Measurements from ENCODE around the gene TM2D3. TPM values are rescaled to one million over a fixed set of nuclear protein-coding genes. Genes with fewer than 3 reads are reported as not detected.

The TM2D3 gene
- total RNA-seq, 2 experiments from 2014 or later: 43.2 to 51.6 TPM

GRCh38 chr15:101600035-101600434 lies 52.1 kb downstream of the TM2D3 start:
- no peak overlapping the region for H3K27ac Mint-ChIP-seq
- H3K4me3 Mint-ChIP-seq: no peak overlapping the region
- peaks cover 35% of the 10 kb centered on the region for H3K27me3 Mint-ChIP-seq
- DNase-seq (no peak), ATAC-seq (no peak)
- peaks cover 4% of the 10 kb centered on the region for H3K9me3 Mint-ChIP-seq (ENCODE audit: low read depth)
- CTCF ChIA-PET: no interaction called here
- H3K36me3 Mint-ChIP-seq: no peaks in the 10 kb centered on the region
- H3K4me1 Mint-ChIP-seq: no peaks in the 10 kb centered on the region

- no peak for DNase-seq
- Mint-ChIP-seq H3K9me3 (ENCODE audit: low read depth) (peaks cover 4% of the 10 kb centered on the region), H3K27me3 (peaks cover 40% of the 10 kb centered on the region), H3K36me3 (no peaks in the 10 kb centered on the region), H3K4me1 (no peaks in the 10 kb centered on the region), H3K4me3 (no peak overlapping the region), H3K27ac (no peak overlapping the region)
- CTCF ChIA-PET: no interaction called here
- ATAC-seq: no peak
Observed at GRCh38 chr15:101599091-101599490, 53.1 kb downstream of the TM2D3 start.

- Mint-ChIP-seq H3K27me3 (peaks cover 48% of the 10 kb centered on the region), H3K36me3 (no peaks in the 10 kb centered on the region), H3K27ac (no peak overlapping the region), H3K4me3 (no peak overlapping the region), H3K4me1 (no peaks in the 10 kb centered on the region), H3K9me3 (ENCODE audit: low read depth) (peaks cover 4% of the 10 kb centered on the region)
- DNase-seq: no peak
- CTCF ChIA-PET: no interaction called here
- no peak for ATAC-seq
Observed at GRCh38 chr15:101597360-101597928, 54.7 kb downstream of the TM2D3 start.

GRCh38 chr15:101596633-101597032 lies 55.5 kb downstream of the TM2D3 start:
- CTCF ChIA-PET: no interaction called here
- no peaks in the 10 kb centered on the region for H3K36me3 Mint-ChIP-seq
- no peak for DNase-seq
- peaks cover 4% of the 10 kb centered on the region for H3K9me3 Mint-ChIP-seq (ENCODE audit: low read depth)
- no peak overlapping the region for H3K4me3 Mint-ChIP-seq
- H3K27ac Mint-ChIP-seq: no peak overlapping the region
- no peaks in the 10 kb centered on the region for H3K4me1 Mint-ChIP-seq
- no peak for ATAC-seq
- H3K27me3 Mint-ChIP-seq: peaks cover 52% of the 10 kb centered on the region

Other genes starting within 250 kb of the TM2D3 start
- gene PCSK6, start 162.7 kb downstream of the TM2D3 start, total RNA-seq: 1 to 10 TPM in 1 of 2 experiments, under 1 TPM in 1; 0.44 to 1.5 TPM
- 10 to 100 TPM in 1 of 2 experiments, 1 to 10 TPM in 1; 8.1 to 11.8 TPM for gene TARS3, start 72.1 kb upstream of the TM2D3 start, total RNA-seq
- not detected for gene OR4F6, start 151.1 kb upstream of the TM2D3 start, total RNA-seq
- not detected for gene OR4F15, start 159.8 kb upstream of the TM2D3 start, total RNA-seq